PC-3 (cell line): ENCODE data around the gene GNB5. TPM values are rescaled to one million over a fixed set of nuclear protein-coding genes. Genes with fewer than 3 reads are reported as not detected.

ENCODE experiments used
- ATAC-seq: fragments of 200-7000 bp; cut with Tn5 transposase; 2 replicates; pipeline ENCODE4 v1.9.1; 2020; ENCODE audit warnings: mild to moderate bottlenecking, moderate library complexity
- BruUV-seq: library from RNA; stranded (reverse); fragments of 400-500 nt; replicated peaks from 2 replicates; lab custom pipeline; 2021; lab: Mats Ljungman, UMichigan
- CTCF ChIA-PET: fragments of 300-600 bp; sonication (Branson Sonifier 250); formaldehyde crosslinking; loops from one replicate; lab custom pipeline; 2022; ENCODE audit warnings: antibody characterized with exemption; lab: Charles Lee
- POLR2A ChIA-PET: fragments of 300-600 bp; sonication (Branson Sonifier 250); formaldehyde crosslinking; loops from one replicate; lab custom pipeline; 2022; ENCODE audit warnings: antibody characterized with exemption; ENCODE audit not compliant: unreplicated experiment; lab: Charles Lee
- DNase-seq: peaks from one replicate; pipeline ENCODE4 v3.0.0-alpha.2; 2015
- H2AFZ ChIP-seq: fragments of 300-600 bp; sonication (generic); 2 replicates; pipeline ENCODE4 v1.6.0; 2016; ENCODE audit warnings: antibody characterized with exemption, low read length
- H3F3A ChIP-seq: fragments of 300-600 bp; sonication (generic); one replicate; pipeline ENCODE4 v1.6.0; 2017; ENCODE audit warnings: antibody characterized with exemption, low read length, control low read depth, mild to moderate bottlenecking; ENCODE audit not compliant: unreplicated experiment
- H3K27ac ChIP-seq: fragments of 300-600 bp; sonication (generic); 2 replicates; pipeline ENCODE4 v1.5.1; 2016; ENCODE audit warnings: mild to moderate bottlenecking, low read length
- H3K27me3 ChIP-seq: fragments of 300-600 bp; sonication (generic); 2 replicates; pipeline ENCODE4 v1.6.1; 2016; ENCODE audit warnings: low read length, mixed read lengths
- H3K36me3 ChIP-seq: fragments of 300-600 bp; sonication (generic); 2 replicates; pipeline ENCODE4 v1.6.1; 2016; ENCODE audit warnings: low read depth, mixed run types, low read length, mixed read lengths
- H3K4me1 ChIP-seq: fragments of 300-600 bp; sonication (generic); 2 replicates; pipeline ENCODE4 v1.5.1; 2016; ENCODE audit warnings: low read length; ENCODE audit not compliant: insufficient read depth
- H3K4me2 ChIP-seq: fragments of 300-600 bp; sonication (generic); 2 replicates; pipeline ENCODE4 v1.6.0; 2016; ENCODE audit warnings: low read length
- H3K4me3 ChIP-seq: fragments of 300-600 bp; sonication (generic); 2 replicates; pipeline ENCODE4 v1.5.1; 2016; ENCODE audit warnings: mild to moderate bottlenecking, low read length, mixed read lengths
- H3K79me2 ChIP-seq: fragments of 300-600 bp; sonication (generic); 2 replicates; pipeline ENCODE4 v1.6.1; 2017; ENCODE audit warnings: low read length, mixed read lengths
- H3K9ac ChIP-seq: fragments of 300-600 bp; sonication (generic); 2 replicates; pipeline ENCODE4 v1.6.0; 2016; ENCODE audit warnings: mild to moderate bottlenecking, low read length
- H3K9me2 ChIP-seq: fragments of 300-600 bp; sonication (generic); replicated peaks from 2 replicates; pipeline ENCODE4 v1.6.1; 2016; ENCODE audit warnings: mixed run types, low read length, mixed read lengths
- H3K9me3 ChIP-seq: fragments of 300-600 bp; sonication (generic); 2 replicates; pipeline ENCODE4 v1.6.1; 2016; ENCODE audit warnings: low read length, mixed read lengths
- H4K20me1 ChIP-seq: fragments of 300-600 bp; sonication (generic); 2 replicates; pipeline ENCODE4 v1.6.1; 2016; ENCODE audit warnings: low read length, mixed read lengths
- EZH2 ChIP-seq: fragments of 300-600 bp; sonication (generic); IDR thresholded peaks from one replicate; pipeline ENCODE4 v1.6.1; 2017; ENCODE audit warnings: antibody characterized with exemption, mild to moderate bottlenecking, low read length; ENCODE audit not compliant: unreplicated experiment
- EZH2phosphoT487 ChIP-seq: fragments of 300-600 bp; sonication (generic); IDR thresholded peaks from 2 replicates; pipeline ENCODE4 v1.6.1; 2018; ENCODE audit warnings: mild to moderate bottlenecking, antibody characterized with exemption, low read length, borderline replicate concordance
- intact Hi-C: fragments of 100-400 bp; cut with micrococcal nuclease; formaldehyde crosslinking; loops from 2 replicates; pipeline ENCODE4 v1.9.0; 2023
- total RNA-seq: library from RNA; depleted of rRNA; stranded (reverse); fragments of >200 nt; gene quantifications from 2 replicates; pipeline ENCODE4 v1.2.3, GENCODE V29; 2014
- TF ChIP-seq, protein P1 (sequence below): fragments of 300-600 bp; sonication (generic); conservative IDR thresholded peaks from 2 replicates; pipeline ENCODE4 v1.5.1; 2017; ENCODE audit warnings: antibody characterized with exemption, low read depth, mild to moderate bottlenecking, low read length

GNB5 gene
- total RNA-seq, 1 experiment from 2014 or later, result 49.3 TPM

DNA sequence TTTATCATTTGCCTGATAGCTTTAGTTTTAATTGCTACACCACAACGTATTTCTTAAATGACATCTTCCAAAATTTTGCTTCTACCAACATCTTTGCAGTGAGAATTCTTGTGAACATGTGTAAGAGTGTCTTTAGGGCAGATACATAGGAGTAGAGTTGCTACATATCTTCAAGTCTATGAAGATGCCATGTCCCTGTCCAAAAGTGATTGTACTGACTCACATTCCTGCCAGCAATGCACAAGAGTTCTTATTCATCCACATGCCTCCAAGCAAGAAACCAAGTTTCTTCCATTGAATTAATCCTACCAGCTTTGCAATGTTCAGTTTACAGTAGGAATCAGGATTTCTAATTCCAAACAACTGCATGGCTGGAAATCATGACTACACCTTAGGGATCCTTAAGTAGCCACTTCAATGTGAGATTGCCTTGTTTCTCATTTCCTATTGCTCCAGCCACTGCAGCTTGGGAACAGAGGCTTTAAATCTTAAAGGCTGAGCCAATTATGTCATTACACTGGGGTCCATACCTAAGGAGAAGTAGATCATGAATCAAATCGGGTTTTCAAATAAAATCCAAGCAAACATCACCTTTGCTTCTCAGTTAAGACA, 123.1 kb downstream of the GNB5 start:
- Histone ChIP-seq H3K4me1 (no peaks in the 10 kb centered on the region), H3K27ac (no peak overlapping the region)
- TF ChIP-seq EZH2, result no peak
- no peak for TF ChIP-seq EZH2phosphoT487
- TF ChIP-seq, protein P1, sequence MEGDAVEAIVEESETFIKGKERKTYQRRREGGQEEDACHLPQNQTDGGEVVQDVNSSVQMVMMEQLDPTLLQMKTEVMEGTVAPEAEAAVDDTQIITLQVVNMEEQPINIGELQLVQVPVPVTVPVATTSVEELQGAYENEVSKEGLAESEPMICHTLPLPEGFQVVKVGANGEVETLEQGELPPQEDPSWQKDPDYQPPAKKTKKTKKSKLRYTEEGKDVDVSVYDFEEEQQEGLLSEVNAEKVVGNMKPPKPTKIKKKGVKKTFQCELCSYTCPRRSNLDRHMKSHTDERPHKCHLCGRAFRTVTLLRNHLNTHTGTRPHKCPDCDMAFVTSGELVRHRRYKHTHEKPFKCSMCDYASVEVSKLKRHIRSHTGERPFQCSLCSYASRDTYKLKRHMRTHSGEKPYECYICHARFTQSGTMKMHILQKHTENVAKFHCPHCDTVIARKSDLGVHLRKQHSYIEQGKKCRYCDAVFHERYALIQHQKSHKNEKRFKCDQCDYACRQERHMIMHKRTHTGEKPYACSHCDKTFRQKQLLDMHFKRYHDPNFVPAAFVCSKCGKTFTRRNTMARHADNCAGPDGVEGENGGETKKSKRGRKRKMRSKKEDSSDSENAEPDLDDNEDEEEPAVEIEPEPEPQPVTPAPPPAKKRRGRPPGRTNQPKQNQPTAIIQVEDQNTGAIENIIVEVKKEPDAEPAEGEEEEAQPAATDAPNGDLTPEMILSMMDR, result no peak

DNA sequence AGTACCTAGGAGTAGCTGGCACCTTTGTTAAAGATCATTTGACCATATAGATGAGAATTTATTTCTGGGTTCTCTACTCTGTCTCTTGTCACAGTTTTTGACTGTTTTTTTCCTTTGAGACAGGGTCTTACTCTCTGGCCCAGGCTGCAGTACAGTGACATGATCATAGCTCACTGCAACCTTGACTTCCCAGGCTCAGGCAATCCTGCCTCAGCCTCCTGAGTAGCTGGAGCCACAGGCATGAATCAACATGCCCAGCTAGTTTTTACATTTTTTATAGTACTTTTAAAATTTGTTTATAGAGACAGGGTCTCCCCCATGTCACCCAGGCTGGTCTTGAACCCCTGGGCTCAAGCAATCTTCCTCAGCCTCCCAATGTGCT, 123.7 kb downstream of the GNB5 start:
- no TSS peak for BruUV-seq
- Histone ChIP-seq H4K20me1 (no peaks in the 10 kb centered on the region), H3K27me3 (no peaks in the 10 kb centered on the region), H3K4me2 (no peak overlapping the region), H3K36me3 (no peaks in the 10 kb centered on the region), H3K9ac (no peak overlapping the region), H2AFZ (no peak overlapping the region), H3K79me2 (no peaks in the 10 kb centered on the region), H3K4me1 (no peaks in the 10 kb centered on the region), H3K9me2 (no peaks in the 10 kb centered on the region), H3K27ac (no peak overlapping the region), H3K9me3 (no peaks in the 10 kb centered on the region), H3K4me3 (no peak overlapping the region), H3F3A (no peaks in the 10 kb centered on the region)
- ChIA-PET CTCF (no interaction called here), POLR2A (no interaction called here)
- DNase-seq (no peak), ATAC-seq (peak; percentile 12; the same call in 1 of the 2 replicates)
- TF ChIP-seq, protein P1, result no peak
- TF ChIP-seq EZH2 (no peak), EZH2phosphoT487 (no peak)
- intact Hi-C loops, result no loop called here

More for the DNA sequence above, 123.1 kb downstream of the GNB5 start:
- no peak overlapping the region for H2AFZ ChIP-seq
- no peaks in the 10 kb centered on the region for H3K9me3 ChIP-seq
- no peaks in the 10 kb centered on the region for H3K36me3 ChIP-seq
- H3K27me3 ChIP-seq, result no peaks in the 10 kb centered on the region
- ATAC-seq (peak; percentile 35), DNase-seq (no peak)
- no peak overlapping the region for H3K9ac ChIP-seq
- ChIA-PET CTCF (no interaction called here), POLR2A (no interaction called here)
- intact Hi-C loops, result no loop called here
- BruUV-seq, result TSS peak; percentile 2
- H3K4me2 ChIP-seq, result no peak overlapping the region
- no peak overlapping the region for H3K4me3 ChIP-seq
- H3F3A ChIP-seq, result no peaks in the 10 kb centered on the region
- no peaks in the 10 kb centered on the region for H3K9me2 ChIP-seq
- H4K20me1 ChIP-seq, result no peaks in the 10 kb centered on the region
- no peaks in the 10 kb centered on the region for H3K79me2 ChIP-seq

DNA sequence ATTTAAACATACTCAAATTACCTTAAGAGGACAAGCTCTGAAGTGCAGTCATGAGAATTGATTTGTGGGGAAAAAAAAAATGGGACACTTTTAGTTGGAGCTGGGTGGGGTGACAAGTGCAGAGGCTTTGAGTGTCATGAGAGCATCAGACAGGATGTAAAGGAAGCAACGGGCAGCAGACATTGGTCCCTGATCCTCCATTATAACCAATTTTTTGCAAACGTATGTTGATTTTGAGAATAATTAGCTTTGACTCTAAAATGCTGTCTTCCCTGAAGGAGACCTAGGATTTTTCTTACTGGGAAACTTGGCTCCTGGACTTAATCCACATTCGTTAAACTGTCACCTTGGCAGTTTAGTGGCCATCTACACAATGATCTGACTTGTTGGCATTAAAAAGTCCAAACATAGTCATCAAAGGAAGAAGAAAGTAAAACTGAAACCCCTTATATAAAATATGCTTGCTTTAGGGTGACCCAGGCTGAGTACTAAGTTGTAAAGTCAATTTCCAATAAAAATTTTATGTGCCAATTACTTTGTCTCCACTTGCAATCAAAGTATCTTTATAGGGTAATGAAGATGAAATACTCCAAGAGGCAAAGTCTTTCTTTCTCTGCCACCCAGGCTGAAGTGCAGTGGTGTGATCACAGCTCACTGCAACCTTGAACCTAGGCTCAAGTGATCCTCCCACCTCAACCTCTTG, 124.2 kb downstream of the GNB5 start:
- Histone ChIP-seq H3K9me3 (no peaks in the 10 kb centered on the region), H4K20me1 (no peaks in the 10 kb centered on the region), H3K79me2 (no peaks in the 10 kb centered on the region), H3K27me3 (no peaks in the 10 kb centered on the region), H3K4me2 (no peak overlapping the region), H3K4me3 (no peak overlapping the region), H3K27ac (no peak overlapping the region), H3F3A (no peaks in the 10 kb centered on the region), H3K9ac (no peak overlapping the region), H3K36me3 (0 out of 2 replicates have a peak, but pooled peaks cover 4% of the 10 kb centered on the region), H2AFZ (no peak overlapping the region), H3K9me2 (no peaks in the 10 kb centered on the region), H3K4me1 (no peaks in the 10 kb centered on the region)
- intact Hi-C loops, result no loop called here
- ChIA-PET CTCF (interaction anchor here (0.6 kb wide), 1 partner anchor 72 kb away, joined by 4 read pairs; no protein-coding TSS in a partner anchor), POLR2A (no interaction called here)
- DNase-seq (no peak), ATAC-seq (peak; percentile 10; the same call in 1 of the 2 replicates)
- no TSS peak for BruUV-seq
- no peak for TF ChIP-seq EZH2phosphoT487
- TF ChIP-seq EZH2, result no peak
- TF ChIP-seq, protein P1, result no peak
